OCI-LY7 (cell line): ENCODE results near the gene CGN. TPM values are rescaled to one million over a fixed set of nuclear protein-coding genes. Genes with fewer than 3 reads are reported as not detected.

Experiments
- BruUV-seq: library from RNA; stranded (reverse); fragments of 400-500 nt; replicated peaks from 2 replicates; lab custom pipeline; 2021; lab: Mats Ljungman, UMichigan
- CTCF ChIA-PET: fragments of 300-600 bp; sonication (Branson Sonifier 250); formaldehyde crosslinking; loops from one replicate; lab custom pipeline; 2022; ENCODE audit warnings: antibody characterized with exemption; ENCODE audit not compliant: unreplicated experiment; lab: Charles Lee
- POLR2A ChIA-PET: fragments of 300-600 bp; sonication (Branson Sonifier 250); formaldehyde crosslinking; loops from one replicate; lab custom pipeline; 2022; ENCODE audit warnings: antibody characterized with exemption; lab: Charles Lee
- DNase-seq: peaks from one replicate; pipeline ENCODE4 v3.0.0-alpha.2; 2015; ENCODE audit warnings: low spot score
- H2AFZ ChIP-seq: fragments of 200-600 bp; sonication (generic), shearing (Covaris generic); 2 replicates; pipeline ENCODE4 v1.6.1; 2014; ENCODE audit warnings: mild to moderate bottlenecking, antibody characterized with exemption, low read length, moderate library complexity
- H3K27ac ChIP-seq: fragments of 200-600 bp; sonication (generic); 2 replicates; pipeline ENCODE4 v1.5.1; 2014; ENCODE audit warnings: mixed run types, low read depth, mild to moderate bottlenecking, moderate library complexity, low read length, inconsistent platforms; ENCODE audit not compliant: poor library complexity, severe bottlenecking
- H3K36me3 ChIP-seq: fragments of 200-600 bp; sonication (generic); 2 replicates; pipeline ENCODE4 v1.6.1; 2014; ENCODE audit warnings: mild to moderate bottlenecking, antibody characterized with exemption, low read length, moderate library complexity, mixed read lengths; ENCODE audit not compliant: insufficient read depth
- H3K4me1 ChIP-seq: fragments of 200-600 bp; sonication (generic); 2 replicates; pipeline ENCODE4 v1.5.1; 2014; ENCODE audit warnings: mild to moderate bottlenecking, low read length; ENCODE audit not compliant: insufficient read depth, poor library complexity, severe bottlenecking
- H3K4me2 ChIP-seq: fragments of 200-600 bp; sonication (generic); 2 replicates; pipeline ENCODE4 v1.6.1; 2014; ENCODE audit warnings: mild to moderate bottlenecking, low read length
- H3K4me3 ChIP-seq: fragments of 200-600 bp; sonication (generic); 2 replicates; pipeline ENCODE4 v1.5.1; 2014; ENCODE audit warnings: mild to moderate bottlenecking, low read depth, low read length; ENCODE audit not compliant: poor library complexity, severe bottlenecking
- H3K79me2 ChIP-seq: fragments of 200-600 bp; sonication (generic); 2 replicates; pipeline ENCODE4 v1.6.1; 2016; ENCODE audit warnings: low read depth, mild to moderate bottlenecking, low read length, moderate library complexity, mixed read lengths; ENCODE audit not compliant: insufficient read depth
- H3K9me2 ChIP-seq: fragments of 200-600 bp; sonication (generic); 2 replicates; pipeline ENCODE4 v1.6.1; 2016; ENCODE audit warnings: mild to moderate bottlenecking, low read length, mixed read lengths; ENCODE audit not compliant: insufficient read depth
- H3K9me3 ChIP-seq: fragments of 200-600 bp; sonication (generic); 2 replicates; pipeline ENCODE4 v1.6.1; 2014; ENCODE audit warnings: mild to moderate bottlenecking, mixed run types, low read length, mixed read lengths
- H4K20me1 ChIP-seq: fragments of 200-600 bp; sonication (generic); 2 replicates; pipeline ENCODE4 v1.6.1; 2014; ENCODE audit warnings: mild to moderate bottlenecking, antibody characterized with exemption, low read length, moderate library complexity, mixed read lengths; ENCODE audit not compliant: insufficient read depth
- EZH2phosphoT487 ChIP-seq: fragments of 200-600 bp; sonication (generic); IDR thresholded peaks from 2 replicates; pipeline ENCODE4 v1.6.1; 2018; ENCODE audit warnings: low read depth, borderline replicate concordance, mild to moderate bottlenecking, mixed run types, antibody characterized with exemption, low read length, moderate library complexity, mixed read lengths
- intact Hi-C: fragments of 100-400 bp; cut with micrococcal nuclease; formaldehyde crosslinking; loops from one replicate; pipeline ENCODE4 v1.10.0; 2022; ENCODE audit not compliant: unreplicated experiment
- microRNA-seq: library from miRNA; unstranded; fragments of <30 nt; microRNA quantifications from one replicate; pipeline ENCODE4 v1.2.0, GENCODE V29; 2022; ENCODE audit warnings: borderline replicate concordance
- small RNA-seq: library from RNA; depleted of rRNA; stranded (forward); fragments of <200 nt; gene quantifications from one replicate; pipeline ENCODE3, GENCODE V24; 2014
- total RNA-seq, 2 experiments: library from RNA; depleted of rRNA in 1 of 2; stranded (reverse); fragments of >200 nt in 1 of 2; shearing (Covaris generic) in 1 of 2; gene quantifications; 2 replicates each; pipeline ENCODE4 v1.2.3, GENCODE V29; 2014 to 2022
- TF ChIP-seq, protein P1 (sequence below): fragments of 200-600 bp; sonication (generic); conservative IDR thresholded peaks from 2 replicates; pipeline ENCODE4 v1.5.1; 2014; ENCODE audit warnings: mild to moderate bottlenecking, antibody characterized with exemption, low read length, moderate library complexity, mixed read lengths

Gene CGN
- total RNA-seq, 2 experiments from 2014 or later, result 1.7 to 5.5 TPM

DNA sequence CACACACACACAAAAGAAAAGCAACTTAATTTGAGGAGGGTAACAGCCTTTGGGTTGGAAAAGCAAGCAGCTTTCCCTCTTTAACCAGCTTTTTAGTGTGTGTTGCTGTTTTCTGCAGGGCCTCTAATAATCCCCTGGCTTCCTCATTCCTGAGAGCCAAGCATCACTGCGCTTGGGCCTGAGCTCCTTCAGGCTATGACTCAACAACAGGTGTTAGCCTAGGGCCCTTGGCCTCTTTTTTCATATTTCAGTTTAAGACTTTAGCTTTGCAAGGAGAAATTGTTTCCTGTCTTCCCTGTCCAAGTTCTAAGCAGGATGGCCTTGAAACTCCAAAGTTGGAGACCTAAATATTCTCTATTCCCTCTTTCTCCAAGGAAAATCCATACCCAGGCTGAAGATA lies 74.4 kb downstream of the CGN start:
- H3K4me3 ChIP-seq, result no peak overlapping the region
- H3K79me2 ChIP-seq, result no peaks in the 10 kb centered on the region; the same call in 1 of the 2 replicates
- no peak overlapping the region for H3K4me2 ChIP-seq
- no peaks in the 10 kb centered on the region for H4K20me1 ChIP-seq
- ChIA-PET CTCF (interaction anchor here (0.5 kb wide), 1 partner anchor 25 kb away, joined by 4 read pairs; no protein-coding TSS in a partner anchor), POLR2A (interaction anchor here (0.6 kb wide), 1 partner anchor 37 kb away, joined by 4 read pairs; no protein-coding TSS in a partner anchor)
- no peaks in the 10 kb centered on the region for H3K4me1 ChIP-seq
- no peaks in the 10 kb centered on the region for H3K9me3 ChIP-seq
- TF ChIP-seq, protein P1, sequence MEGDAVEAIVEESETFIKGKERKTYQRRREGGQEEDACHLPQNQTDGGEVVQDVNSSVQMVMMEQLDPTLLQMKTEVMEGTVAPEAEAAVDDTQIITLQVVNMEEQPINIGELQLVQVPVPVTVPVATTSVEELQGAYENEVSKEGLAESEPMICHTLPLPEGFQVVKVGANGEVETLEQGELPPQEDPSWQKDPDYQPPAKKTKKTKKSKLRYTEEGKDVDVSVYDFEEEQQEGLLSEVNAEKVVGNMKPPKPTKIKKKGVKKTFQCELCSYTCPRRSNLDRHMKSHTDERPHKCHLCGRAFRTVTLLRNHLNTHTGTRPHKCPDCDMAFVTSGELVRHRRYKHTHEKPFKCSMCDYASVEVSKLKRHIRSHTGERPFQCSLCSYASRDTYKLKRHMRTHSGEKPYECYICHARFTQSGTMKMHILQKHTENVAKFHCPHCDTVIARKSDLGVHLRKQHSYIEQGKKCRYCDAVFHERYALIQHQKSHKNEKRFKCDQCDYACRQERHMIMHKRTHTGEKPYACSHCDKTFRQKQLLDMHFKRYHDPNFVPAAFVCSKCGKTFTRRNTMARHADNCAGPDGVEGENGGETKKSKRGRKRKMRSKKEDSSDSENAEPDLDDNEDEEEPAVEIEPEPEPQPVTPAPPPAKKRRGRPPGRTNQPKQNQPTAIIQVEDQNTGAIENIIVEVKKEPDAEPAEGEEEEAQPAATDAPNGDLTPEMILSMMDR, result no peak
- no peak for TF ChIP-seq EZH2phosphoT487
- H2AFZ ChIP-seq, result no peak overlapping the region
- intact Hi-C loops, result no loop called here
- no peaks in the 10 kb centered on the region for H3K36me3 ChIP-seq
- no peak overlapping the region for H3K27ac ChIP-seq
- DNase-seq, result peak; percentile 28
- no peaks in the 10 kb centered on the region for H3K9me2 ChIP-seq
- BruUV-seq, result no TSS peak

Small RNA genes within 50 kb of the gene (microRNA-seq; reads per million reads assigned to microRNA genes)
- not detected for gene MIR554

Small RNA genes within 50 kb of the gene (small RNA-seq; reads per million reads assigned to genes)
- gene MIR554, result not detected
- gene RF00405, result not detected

Other genes starting within 250 kb of the CGN start
- gene ZNF687, start 229.1 kb upstream of the CGN start, total RNA-seq (2014; rRNA removed; shearing (Covaris generic)), result 18.0 and 20.9 TPM in 2 replicates
- gene ZNF687, start 229.1 kb upstream of the CGN start, total RNA-seq (2022), result 31.6 and 31.7 TPM in 2 replicates
- 36.9 and 38.0 TPM in 2 replicates for gene PI4KB, start 184.0 kb upstream of the CGN start, total RNA-seq (2014; rRNA removed; shearing (Covaris generic))
- 50.6 and 60.4 TPM in 2 replicates for gene PI4KB, start 184.0 kb upstream of the CGN start, total RNA-seq (2022)
- 99.7 and 122 TPM in 2 replicates for gene RFX5, start 164.1 kb upstream of the CGN start, total RNA-seq (2014; rRNA removed; shearing (Covaris generic))
- gene RFX5, start 164.1 kb upstream of the CGN start, total RNA-seq (2022), result 115 and 131 TPM in 2 replicates
- not detected in 2 replicates for gene SELENBP1, start 138.7 kb upstream of the CGN start, total RNA-seq (2014; rRNA removed; shearing (Covaris generic))
- not detected in 2 replicates for gene SELENBP1, start 138.7 kb upstream of the CGN start, total RNA-seq (2022)
- gene PSMB4, start 111.8 kb upstream of the CGN start, total RNA-seq (2014; rRNA removed; shearing (Covaris generic)), result 230 and 301 TPM in 2 replicates
- 240 and 242 TPM in 2 replicates for gene PSMB4, start 111.8 kb upstream of the CGN start, total RNA-seq (2022)
- 47.7 and 72.0 TPM in 2 replicates for gene POGZ, start 51.9 kb upstream of the CGN start, total RNA-seq (2014; rRNA removed; shearing (Covaris generic))
- 118 and 130 TPM in 2 replicates for gene POGZ, start 51.9 kb upstream of the CGN start, total RNA-seq (2022)
- gene TUFT1, start 28.9 kb downstream of the CGN start, total RNA-seq (2014; rRNA removed; shearing (Covaris generic)), result 0.06 TPM in 1 of 2 replicates, not detected in the other
- 0.13 TPM in 1 of 2 replicates, not detected in the other for gene TUFT1, start 28.9 kb downstream of the CGN start, total RNA-seq (2022)
- gene SNX27, start 100.7 kb downstream of the CGN start, total RNA-seq (2014; rRNA removed; shearing (Covaris generic)), result 13.5 and 16.4 TPM in 2 replicates
- 31.6 and 32.0 TPM in 2 replicates for gene SNX27, start 100.7 kb downstream of the CGN start, total RNA-seq (2022)
- not detected in 2 replicates for gene CELF3, start 205.4 kb downstream of the CGN start, total RNA-seq (2014; rRNA removed; shearing (Covaris generic))
- gene CELF3, start 205.4 kb downstream of the CGN start, total RNA-seq (2022), result not detected in 2 replicates
- not detected in 2 replicates for gene RIIAD1, start 210.1 kb downstream of the CGN start, total RNA-seq (2014; rRNA removed; shearing (Covaris generic))
- not detected in 2 replicates for gene RIIAD1, start 210.1 kb downstream of the CGN start, total RNA-seq (2022)